Measurements from ENCODE around the gene FRYL.

DNA sequence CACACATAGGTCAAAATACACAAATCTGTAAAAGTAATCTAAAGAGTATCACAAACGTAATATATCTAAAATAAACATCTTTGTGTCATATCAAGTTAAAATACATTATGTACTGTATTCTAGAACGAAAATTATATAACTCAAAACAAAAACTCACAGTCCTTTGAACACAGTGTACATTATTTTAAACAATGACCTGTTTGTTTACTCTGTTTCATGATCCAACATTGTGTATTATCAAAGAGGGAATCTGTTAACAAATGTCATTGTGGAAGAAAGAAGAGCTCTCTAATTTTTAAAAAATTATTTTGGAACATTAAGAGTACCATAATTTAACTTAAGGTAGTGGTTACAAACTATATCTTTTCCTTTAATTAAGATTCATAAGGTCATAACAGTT, 144.1 kb downstream of the FRYL start:
- TF ChIP-seq CTCF (IDR thresholded peaks at IDR 0.05; ENCODE audit: poor library complexity): no peak
- TF ChIP-seq EZH2 (IDR thresholded peaks at IDR 0.05; ENCODE audit: borderline replicate concordance): no peak
- no peak for TF ChIP-seq EZH2phosphoT487 (IDR thresholded peaks at IDR 0.05; ENCODE audit: low read depth, severe bottlenecking, unreplicated experiment)

Measured in hepatocyte (in vitro differentiated cells).